GM19023 (cell line): ENCODE results near the gene MYL3.

Source experiments
- ATAC-seq: cut with Tn5 transposase; IDR thresholded peaks from one replicate; pipeline ENCODE4 v1.9.1; 2021; ENCODE audit warnings: mild to moderate bottlenecking, moderate library complexity; ENCODE audit not compliant: unreplicated experiment

The MYL3 gene

DNA sequence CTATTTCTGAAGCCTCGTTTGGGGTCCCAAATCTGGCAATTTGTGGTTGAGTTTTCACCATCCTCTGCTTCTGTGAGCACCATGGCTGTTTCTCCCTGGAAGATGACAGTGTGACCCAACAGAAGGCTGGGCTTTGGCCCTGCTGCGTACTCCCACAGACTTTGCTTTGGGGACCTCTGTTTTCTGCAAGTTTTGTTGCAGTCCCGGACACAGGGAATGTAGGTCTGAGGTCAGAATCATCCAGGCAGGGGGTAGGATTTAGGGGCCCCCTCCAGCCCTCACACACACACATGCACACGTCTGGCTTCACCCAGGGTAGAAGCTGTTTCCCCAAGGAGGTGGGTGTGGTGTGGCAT is 20.6 kb upstream of the MYL3 start:
- ATAC-seq = no peak

DNA sequence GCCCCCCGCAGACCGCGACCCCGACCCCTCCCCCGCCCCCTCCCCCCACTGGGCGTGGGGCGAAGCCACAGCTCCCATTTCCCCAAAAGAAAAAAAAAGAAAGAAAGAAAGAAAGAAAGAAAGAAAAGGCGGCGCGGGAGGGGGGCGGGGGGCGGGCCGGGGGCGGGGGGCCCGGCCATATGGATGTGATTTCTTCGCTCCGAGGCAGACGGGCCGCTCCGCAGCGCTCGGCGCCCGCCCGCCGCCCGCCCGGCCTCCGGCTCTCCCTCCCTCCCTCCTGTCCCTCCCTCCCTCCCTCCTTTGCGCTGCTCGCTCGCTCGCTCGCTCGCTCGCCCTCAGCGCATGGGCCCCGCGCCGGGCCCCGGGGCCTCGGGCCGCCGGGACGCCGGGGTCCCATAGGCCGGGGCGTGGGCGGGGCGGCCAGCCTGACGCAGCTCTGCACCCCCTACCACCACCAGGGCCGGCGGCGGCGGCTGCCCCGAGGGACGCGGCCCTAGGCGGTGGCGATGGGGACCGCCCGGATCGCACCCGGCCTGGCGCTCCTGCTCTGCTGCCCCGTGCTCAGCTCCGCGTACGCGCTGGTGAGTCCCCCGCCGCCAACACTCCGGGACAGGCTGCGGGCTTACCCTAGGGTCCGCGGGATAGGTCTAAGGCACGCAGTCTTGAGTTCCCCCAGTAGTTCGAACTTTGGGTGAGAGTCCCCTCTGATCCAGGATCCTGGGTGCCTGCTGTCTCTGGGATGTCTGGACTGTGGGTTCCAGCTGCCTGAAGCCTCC is 20.0 kb upstream of the MYL3 start:
- no peak for ATAC-seq

- no peak for ATAC-seq
Measured at GRCh38 chr3:46882377-46883053, 19.3 kb upstream of the MYL3 start.

DNA sequence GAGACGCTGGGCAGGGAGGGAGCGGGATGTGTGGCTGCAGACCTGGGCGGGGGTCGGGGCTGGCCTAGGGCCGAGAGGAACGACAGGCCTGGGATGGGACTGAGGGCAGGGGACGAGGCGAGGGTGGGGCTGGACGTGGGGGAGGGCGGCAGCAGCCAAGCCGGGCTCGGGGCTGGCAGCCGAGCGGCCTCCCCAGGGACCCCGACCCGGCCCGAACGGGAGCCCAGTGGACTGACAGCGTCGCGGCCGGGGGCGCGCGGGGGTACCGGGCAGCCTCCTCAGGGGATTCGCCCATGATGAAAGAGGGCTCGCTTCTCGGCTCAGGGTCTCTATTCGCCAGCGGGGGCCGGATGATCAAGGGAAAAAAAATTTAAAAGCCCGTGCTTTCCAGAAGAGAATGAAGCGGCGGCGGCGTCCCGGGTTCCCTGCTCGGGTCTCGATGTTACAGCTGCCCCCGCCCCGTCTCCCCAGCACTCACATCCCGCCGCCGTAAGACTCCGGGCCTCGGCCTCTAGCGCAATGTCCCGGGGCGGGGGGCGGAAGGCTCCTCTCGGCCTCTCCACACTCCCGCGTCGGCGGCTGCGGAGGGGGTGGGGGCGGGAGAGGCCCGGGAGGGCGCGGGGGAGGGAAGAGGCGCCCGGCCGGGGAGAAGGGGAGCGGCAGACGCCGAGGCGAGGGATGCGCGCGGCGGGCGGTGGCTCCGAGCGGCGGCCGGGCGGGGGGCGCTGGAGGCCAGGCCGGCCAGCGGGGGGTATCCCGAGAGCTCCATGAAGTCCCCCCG is 18.5 kb upstream of the MYL3 start:
- no peak for ATAC-seq

DNA sequence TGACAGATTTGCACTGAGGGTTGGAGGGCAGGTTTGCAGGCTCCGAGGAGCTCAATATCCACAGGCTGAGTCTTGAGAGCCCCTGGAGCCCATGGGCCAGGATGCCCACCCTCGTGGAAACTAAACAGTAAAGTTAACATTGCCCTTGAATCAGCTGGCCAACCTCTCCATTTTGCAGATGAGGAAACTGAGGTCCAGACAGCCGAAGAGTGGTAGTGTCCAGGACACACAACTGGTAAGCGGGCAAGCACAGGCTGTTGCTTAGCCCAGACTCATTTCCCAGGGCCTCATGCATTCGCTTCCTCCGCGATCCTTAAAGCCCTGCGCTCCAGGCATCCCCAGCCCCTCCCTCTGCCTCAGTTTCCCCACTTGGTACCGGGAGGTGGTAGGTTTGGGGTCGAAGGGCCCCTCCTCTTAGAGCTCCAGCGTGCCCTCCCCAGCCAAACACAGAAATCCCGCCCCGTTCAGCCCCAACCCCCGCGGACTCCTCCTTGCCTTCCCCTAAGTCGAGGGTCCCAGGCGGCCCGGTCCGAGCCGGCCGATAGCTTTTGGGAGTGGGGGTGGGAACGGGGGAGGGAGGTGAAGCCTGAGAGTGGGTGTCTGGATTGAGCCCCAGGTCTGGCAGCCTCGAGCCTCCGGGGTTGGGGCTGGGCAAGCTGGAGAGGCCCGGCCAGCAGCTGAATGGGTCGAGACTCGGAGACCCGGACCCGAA is 17.8 kb upstream of the MYL3 start:
- ATAC-seq = no peak

DNA sequence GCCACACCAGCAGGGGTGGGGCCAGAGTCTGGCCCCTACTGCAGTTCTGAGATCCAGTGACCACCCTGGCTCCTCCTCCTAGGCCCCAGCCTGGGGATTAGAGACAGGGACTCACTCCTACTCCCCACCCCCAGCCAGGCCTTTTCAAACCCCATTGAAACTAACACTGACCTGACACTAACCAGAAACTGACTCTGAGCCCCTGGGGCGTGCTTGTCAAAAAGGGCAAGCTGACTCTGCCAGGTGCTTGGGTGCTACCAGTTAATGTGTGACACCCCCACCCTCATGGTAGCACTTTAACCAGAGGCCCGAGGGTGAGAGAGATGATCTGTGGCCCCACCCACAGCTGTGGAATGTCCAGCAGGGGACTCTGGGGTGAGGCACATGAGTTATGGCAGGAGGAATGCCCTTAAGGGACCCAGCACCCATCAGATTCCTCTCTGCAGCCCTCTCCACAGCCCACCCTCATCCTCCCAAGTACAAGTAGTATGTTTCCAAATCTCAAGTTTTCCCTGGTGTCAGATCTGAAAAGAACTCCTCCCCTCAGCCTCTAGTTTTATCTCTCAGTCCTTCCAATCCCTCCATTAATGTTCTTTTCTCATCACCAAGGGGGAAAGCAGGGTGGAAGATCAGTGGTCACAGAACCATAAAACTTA is 15.7 kb upstream of the MYL3 start:
- ATAC-seq = no peak

DNA sequence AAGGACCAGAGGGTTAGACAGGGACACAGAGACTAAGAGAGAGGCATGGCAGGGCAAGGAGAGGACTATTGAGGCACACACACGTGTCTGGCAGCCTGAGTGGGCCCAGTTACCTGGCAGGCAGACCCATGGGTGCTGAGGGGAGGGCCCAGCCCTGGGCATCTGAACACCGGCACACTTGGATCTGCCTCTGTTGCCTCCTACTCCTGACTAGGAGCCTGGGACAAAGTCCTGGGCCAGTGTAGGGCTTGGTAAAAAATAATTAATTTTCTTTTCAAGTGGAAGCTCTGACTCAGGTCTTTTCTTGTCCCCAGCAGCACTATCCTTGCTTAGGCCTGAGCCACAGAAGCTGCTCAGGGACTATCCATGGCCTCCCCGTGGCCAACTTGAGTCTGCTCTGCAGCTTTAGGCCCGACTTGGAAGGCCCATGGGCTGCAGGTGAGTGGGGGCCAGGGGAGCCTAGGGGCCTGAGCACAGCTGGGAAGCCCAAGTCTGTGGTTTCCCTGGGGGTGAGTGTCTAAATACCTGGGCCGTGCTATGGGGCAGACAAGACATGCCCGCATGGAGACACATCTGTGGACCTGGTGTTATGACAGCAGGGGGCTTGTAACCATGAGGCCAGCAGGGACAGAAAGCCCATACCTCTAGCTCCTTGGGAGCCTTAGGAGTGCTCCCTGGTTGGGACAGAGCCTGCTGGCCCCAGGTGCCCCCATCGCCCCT is 14.3 kb upstream of the MYL3 start, which contains the start of gene PTH1R:
Gene PTH1R, plus strand, starts transcription at position 316 of the 720 bp plus-strand sequence. CDS start 5,839 bp downstream, outside the sequence.
- ATAC-seq = no peak

DNA sequence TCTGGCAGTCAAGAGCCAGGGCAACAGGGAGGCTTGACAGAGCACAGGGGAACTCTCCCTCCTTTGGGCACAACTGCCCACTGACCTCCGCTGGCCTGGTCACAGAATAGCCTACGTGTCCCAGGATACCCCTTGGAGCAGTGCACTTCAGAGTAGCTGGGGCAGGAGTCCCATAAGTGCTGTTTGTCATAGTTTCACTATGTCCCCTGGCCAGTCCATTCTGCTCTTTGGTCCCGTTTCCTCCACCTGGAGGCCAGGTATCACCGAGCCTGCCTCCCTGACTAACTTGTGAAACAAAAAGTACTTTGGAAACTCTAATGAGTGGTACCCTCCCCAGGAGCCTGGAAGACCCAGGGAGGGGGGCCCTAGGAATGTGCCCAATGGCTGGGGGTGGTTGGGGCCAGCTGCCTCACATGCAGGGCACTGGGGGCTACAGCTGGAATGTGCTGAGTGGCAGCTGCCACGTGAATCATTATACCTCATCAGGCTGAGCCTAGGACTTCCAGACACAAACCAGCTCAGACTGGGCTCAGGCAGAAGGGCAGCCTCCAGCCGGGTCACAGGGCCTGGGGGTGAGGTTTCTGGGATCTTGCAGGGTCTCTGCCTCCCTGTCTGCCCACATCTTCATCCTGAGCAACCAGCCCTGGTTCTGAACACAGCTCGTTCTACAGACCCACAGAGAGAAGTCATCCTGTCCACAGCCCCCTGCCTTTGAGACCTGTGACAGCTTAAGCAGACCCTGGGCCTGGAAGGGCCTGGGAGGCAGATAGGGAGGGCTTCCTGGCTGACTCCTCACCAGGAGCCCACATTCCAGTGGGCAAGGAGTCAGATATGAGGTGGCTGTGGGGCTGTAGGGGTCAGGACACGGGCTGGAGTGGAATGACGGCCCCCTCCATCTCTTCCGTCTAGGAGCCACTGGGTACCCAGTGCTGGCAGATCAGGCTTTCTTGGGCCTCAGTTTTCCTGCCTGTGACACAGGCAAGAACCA is 13.4 kb upstream of the MYL3 start:
- no peak for ATAC-seq

GRCh38 chr3:46875560-46875959 is 12.3 kb upstream of the MYL3 start:
- ATAC-seq = no peak

DNA sequence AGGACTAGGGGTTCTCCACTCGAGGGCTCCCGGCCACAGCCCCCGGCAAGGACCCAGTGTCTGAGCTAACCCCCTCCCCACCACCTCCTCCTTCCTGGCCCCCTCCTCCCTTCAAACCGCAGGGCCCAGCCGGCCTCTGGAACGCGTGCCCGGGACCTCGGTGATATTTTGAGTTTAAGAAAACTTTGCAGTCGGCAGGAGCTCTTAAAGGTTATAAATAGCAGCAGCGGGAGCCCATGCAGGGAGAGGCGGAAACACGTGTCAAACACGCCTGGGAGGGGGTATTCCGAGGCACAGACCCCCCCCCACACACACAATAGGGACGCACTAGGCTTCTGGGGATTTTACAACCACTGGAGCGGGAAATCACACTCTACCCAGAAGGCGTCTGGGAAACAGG is 11.2 kb upstream of the MYL3 start:
- ATAC-seq = no peak

GRCh38 chr3:46873521-46873920 is 10.3 kb upstream of the MYL3 start:
- no peak for ATAC-seq

GRCh38 chr3:46871222-46871621 is 8.0 kb upstream of the MYL3 start:
- no peak for ATAC-seq

DNA sequence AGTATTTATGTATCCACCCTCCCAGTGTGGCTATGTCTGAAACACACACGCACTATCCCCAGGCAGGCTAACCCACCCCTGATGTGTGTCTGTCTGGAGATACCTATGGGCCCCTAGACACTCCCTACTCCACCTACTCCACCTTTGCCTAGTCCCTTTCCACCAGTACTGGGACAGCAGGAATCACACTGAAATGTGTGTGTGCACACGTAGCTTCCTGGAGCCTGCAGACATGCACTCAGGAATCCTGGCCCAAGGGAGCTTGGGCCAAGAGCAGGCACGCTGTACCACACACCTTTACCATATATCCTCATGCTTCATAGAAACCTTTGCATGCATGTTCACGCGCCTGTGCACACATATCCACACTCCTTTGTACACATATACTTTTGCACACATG is 7.4 kb upstream of the MYL3 start:
- ATAC-seq = no peak

DNA sequence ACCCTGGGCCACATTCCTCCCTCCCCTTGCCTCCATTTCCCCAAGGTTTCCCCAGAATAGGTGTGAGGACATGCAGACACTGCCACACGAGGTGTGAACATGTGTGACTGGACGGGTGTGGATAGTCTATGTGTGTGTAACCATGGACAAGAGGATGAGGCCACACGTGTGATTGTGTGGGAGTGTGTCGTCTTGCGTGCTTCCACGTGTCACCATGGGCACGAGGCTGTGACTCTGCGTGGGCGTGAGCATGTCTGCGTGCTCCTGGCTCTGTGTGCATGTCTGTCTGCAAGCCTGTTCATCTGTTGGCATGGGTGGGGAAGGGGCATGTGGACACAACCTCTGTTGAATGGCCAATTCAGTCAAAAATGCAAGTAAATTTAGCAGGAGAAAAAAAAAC is 6.2 kb upstream of the MYL3 start:
- no peak for ATAC-seq

DNA sequence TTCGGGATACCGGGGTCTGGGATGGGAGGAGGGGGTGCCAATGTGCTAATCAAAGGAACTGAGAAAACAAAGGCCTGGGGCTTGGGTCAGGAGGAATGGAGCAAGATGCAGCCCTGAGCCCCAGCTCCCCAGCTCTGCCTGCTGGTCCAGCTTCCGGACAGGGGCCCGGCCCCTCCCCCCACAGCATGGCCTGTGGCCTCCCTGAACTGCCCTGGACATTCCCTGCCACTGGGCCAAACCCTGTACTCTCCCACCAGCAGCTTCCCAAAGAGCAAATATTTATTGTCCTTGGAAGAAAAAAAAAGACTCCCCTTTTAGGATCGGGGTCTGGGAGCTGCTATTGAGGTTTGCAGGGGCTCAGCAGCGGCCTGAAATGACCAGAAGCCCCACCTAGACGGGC is 5.7 kb upstream of the MYL3 start:
- ATAC-seq = no peak

- ATAC-seq = no peak
Measured at GRCh38 chr3:46868287-46868686, 5.0 kb upstream of the MYL3 start.

- ATAC-seq = no peak
Measured at GRCh38 chr3:46867550-46867898, 4.3 kb upstream of the MYL3 start.

- no peak for ATAC-seq
Measured at GRCh38 chr3:46866720-46867549, 3.7 kb upstream of the MYL3 start.
